ENCODE results near the gene LNPEP.
A peak's percentile ranks its signal among the peaks of the same experiment; 100 is the strongest.

LNPEP gene

GRCh38 chr5:96935559-96936430 lies at the start of gene LNPEP:
Gene LNPEP, plus strand, starts transcription at chr5:96936080. Its CDS starts 76 bp downstream, at chr5:96936156.
- DNase-seq (ENCODE audit: low spot score), result peak; percentile 95

- DNase-seq (ENCODE audit: low spot score), result no peak
Measured at GRCh38 chr5:96893342-96893741, 42.5 kb upstream of the LNPEP start.

- DNase-seq (ENCODE audit: low spot score), result peak; percentile 37
Measured at GRCh38 chr5:96896276-96896675, 39.6 kb upstream of the LNPEP start.

- DNase-seq (ENCODE audit: low spot score), result peak; percentile 30
Measured at GRCh38 chr5:96896806-96897205, 39.1 kb upstream of the LNPEP start.

GRCh38 chr5:96901384-96901783 lies 34.5 kb upstream of the LNPEP start:
- no peak for DNase-seq (ENCODE audit: low spot score)

- no peak for DNase-seq (ENCODE audit: low spot score)
Measured at GRCh38 chr5:96901841-96902240, 34.0 kb upstream of the LNPEP start.

GRCh38 chr5:96902876-96903275 lies 33.0 kb upstream of the LNPEP start:
- no peak for DNase-seq (ENCODE audit: low spot score)

- no peak for DNase-seq (ENCODE audit: low spot score)
Measured at GRCh38 chr5:96903300-96903699, 32.6 kb upstream of the LNPEP start.

- DNase-seq (ENCODE audit: low spot score), result no peak
Measured at GRCh38 chr5:96904054-96904931, 31.6 kb upstream of the LNPEP start.

GRCh38 chr5:96905864-96906263 lies 30.0 kb upstream of the LNPEP start:
- DNase-seq (ENCODE audit: low spot score), result no peak

GRCh38 chr5:96909003-96909402 lies 26.9 kb upstream of the LNPEP start:
- no peak for DNase-seq (ENCODE audit: low spot score)

GRCh38 chr5:96909435-96909834 lies 26.4 kb upstream of the LNPEP start:
- no peak for DNase-seq (ENCODE audit: low spot score)

GRCh38 chr5:96911139-96911538 lies 24.7 kb upstream of the LNPEP start:
- DNase-seq (ENCODE audit: low spot score), result no peak

- DNase-seq (ENCODE audit: low spot score), result no peak
Measured at GRCh38 chr5:96913233-96913632, 22.6 kb upstream of the LNPEP start.

GRCh38 chr5:96919754-96920197 lies 16.1 kb upstream of the LNPEP start:
- DNase-seq (ENCODE audit: low spot score), result no peak

GRCh38 chr5:96920744-96921355 lies 15.0 kb upstream of the LNPEP start:
- no peak for DNase-seq (ENCODE audit: low spot score)

GRCh38 chr5:96922499-96923244 lies 13.2 kb upstream of the LNPEP start:
- no peak for DNase-seq (ENCODE audit: low spot score)

- no peak for DNase-seq (ENCODE audit: low spot score)
Measured at GRCh38 chr5:96924016-96924443, 11.8 kb upstream of the LNPEP start.

GRCh38 chr5:96926276-96926675 lies 9.6 kb upstream of the LNPEP start:
- DNase-seq (ENCODE audit: low spot score), result no peak

GRCh38 chr5:96927008-96927407 lies 8.9 kb upstream of the LNPEP start:
- DNase-seq (ENCODE audit: low spot score), result no peak

GRCh38 chr5:96928931-96929708 lies 6.8 kb upstream of the LNPEP start:
- DNase-seq (ENCODE audit: low spot score), result no peak
